SK-N-SH treated with all-trans-retinoic acid at 6 μM for 48 hours (cell line): ENCODE results near the gene RAP1GAP.

Experiments used
- ATAC-seq: fragments of 200-7000 bp; cut with Tn5 transposase; 3 replicates; pipeline ENCODE4 v1.9.1; 2020; ENCODE audit warnings: mild to moderate bottlenecking, moderate library complexity
- ARNTL ChIP-seq: fragments of 450-650 bp; formaldehyde crosslinking; IDR thresholded peaks from 2 replicates; pipeline ENCODE4 v1.5.0; 2020; ENCODE audit warnings: low read depth, mild to moderate bottlenecking, moderate library complexity, borderline replicate concordance
- BACH2 ChIP-seq: fragments of 250-450 bp; sonication (Bioruptor Pico); IDR thresholded peaks from 2 replicates; pipeline ENCODE4 v1.9.0; 2021; ENCODE audit warnings: mild to moderate bottlenecking, borderline replicate concordance
- CSDC2 ChIP-seq: fragments of 250-450 bp; sonication (Bioruptor Pico); IDR thresholded peaks from 2 replicates; pipeline ENCODE4 v1.5.0; 2020; ENCODE audit warnings: mild to moderate bottlenecking, moderate library complexity
- ESRRG ChIP-seq: fragments of 250-450 bp; sonication (Bioruptor Pico); IDR thresholded peaks from 2 replicates; pipeline ENCODE4 v1.6.1; 2021; ENCODE audit warnings: mild to moderate bottlenecking
- GLIS3 ChIP-seq: fragments of 250-450 bp; sonication (Bioruptor Pico); IDR thresholded peaks from 2 replicates; pipeline ENCODE4 v1.5.0; 2020; ENCODE audit warnings: mild to moderate bottlenecking, moderate library complexity
- ISL1 ChIP-seq: fragments of 250-450 bp; sonication (Bioruptor Pico); IDR thresholded peaks from 2 replicates; pipeline ENCODE4 v2.1.2; 2022; ENCODE audit warnings: mild to moderate bottlenecking, moderate library complexity
- OSR1 ChIP-seq: fragments of 250-450 bp; sonication (Bioruptor Pico); IDR thresholded peaks from 2 replicates; pipeline ENCODE4 v1.8.0; 2022; ENCODE audit warnings: moderate library complexity, mild to moderate bottlenecking, inconsistent platforms
- PPARA ChIP-seq: fragments of 250-450 bp; sonication (Bioruptor Pico); IDR thresholded peaks from 2 replicates; pipeline ENCODE4 v1.5.0; 2020; ENCODE audit warnings: mild to moderate bottlenecking, borderline replicate concordance
- RARB ChIP-seq: fragments of 250-450 bp; sonication (Bioruptor Pico); IDR thresholded peaks from 2 replicates; pipeline ENCODE4 v1.8.0; 2021; ENCODE audit warnings: mild to moderate bottlenecking, moderate library complexity
- SNAI2 ChIP-seq: fragments of 250-450 bp; sonication (Bioruptor Pico); IDR thresholded peaks from 2 replicates; pipeline ENCODE4 v1.5.0; 2020; ENCODE audit warnings: mild to moderate bottlenecking, moderate library complexity
- TCF4 ChIP-seq: fragments of 250-450 bp; sonication (Bioruptor Pico); IDR thresholded peaks from 2 replicates; pipeline ENCODE4 v1.8.0; 2021; ENCODE audit warnings: mild to moderate bottlenecking, moderate library complexity, borderline replicate concordance
- TOX ChIP-seq: fragments of 250-450 bp; sonication (Bioruptor Pico); IDR thresholded peaks from 2 replicates; pipeline ENCODE4 v1.8.0; 2021; ENCODE audit warnings: mild to moderate bottlenecking, moderate library complexity, borderline replicate concordance
- ZC3H10 ChIP-seq: fragments of 250-450 bp; sonication (Bioruptor Pico); IDR thresholded peaks from 2 replicates; pipeline ENCODE4 v1.5.1; 2021; ENCODE audit warnings: mild to moderate bottlenecking, moderate library complexity
- ZFP3 ChIP-seq: fragments of 250-450 bp; sonication (Bioruptor Pico); IDR thresholded peaks from 2 replicates; pipeline ENCODE4 v1.5.0; 2020; ENCODE audit warnings: mild to moderate bottlenecking, moderate library complexity
- ZFP30 ChIP-seq: fragments of 450-650 bp; formaldehyde crosslinking; IDR thresholded peaks from 2 replicates; pipeline ENCODE4 v1.5.0; 2022; ENCODE audit warnings: mild to moderate bottlenecking, moderate library complexity
- ZNF565 ChIP-seq: fragments of 450-650 bp; formaldehyde crosslinking; conservative IDR thresholded peaks from 2 replicates; pipeline ENCODE4 v1.5.0; 2020; ENCODE audit warnings: low read depth, mild to moderate bottlenecking, moderate library complexity
- ZNF8 ChIP-seq: fragments of 450-650 bp; formaldehyde crosslinking; IDR thresholded peaks from 2 replicates; pipeline ENCODE4 v1.5.0; 2020; ENCODE audit warnings: mild to moderate bottlenecking, moderate library complexity
- TF ChIP-seq, protein P1 (sequence below): fragments of 250-450 bp; sonication (Bioruptor Pico); IDR thresholded peaks from 2 replicates; pipeline ENCODE4 v1.5.0; 2020; ENCODE audit warnings: mild to moderate bottlenecking, moderate library complexity
- TF ChIP-seq, protein P2 (sequence below): fragments of 250-450 bp; sonication (Bioruptor Pico); IDR thresholded peaks from 2 replicates; pipeline ENCODE4 v1.5.1; 2021; ENCODE audit warnings: mild to moderate bottlenecking, moderate library complexity
- TF ChIP-seq, protein P3 (sequence below): fragments of 250-450 bp; sonication (Bioruptor Pico); IDR thresholded peaks from 2 replicates; pipeline ENCODE4 v1.8.0; 2021; ENCODE audit warnings: low read depth, mild to moderate bottlenecking, moderate library complexity, borderline replicate concordance
- TF ChIP-seq, protein P4 (sequence below): fragments of 250-450 bp; sonication (Bioruptor Pico); IDR thresholded peaks from 2 replicates; pipeline ENCODE4 v1.5.1; 2020; ENCODE audit warnings: low read depth, mild to moderate bottlenecking, moderate library complexity

Gene RAP1GAP

DNA sequence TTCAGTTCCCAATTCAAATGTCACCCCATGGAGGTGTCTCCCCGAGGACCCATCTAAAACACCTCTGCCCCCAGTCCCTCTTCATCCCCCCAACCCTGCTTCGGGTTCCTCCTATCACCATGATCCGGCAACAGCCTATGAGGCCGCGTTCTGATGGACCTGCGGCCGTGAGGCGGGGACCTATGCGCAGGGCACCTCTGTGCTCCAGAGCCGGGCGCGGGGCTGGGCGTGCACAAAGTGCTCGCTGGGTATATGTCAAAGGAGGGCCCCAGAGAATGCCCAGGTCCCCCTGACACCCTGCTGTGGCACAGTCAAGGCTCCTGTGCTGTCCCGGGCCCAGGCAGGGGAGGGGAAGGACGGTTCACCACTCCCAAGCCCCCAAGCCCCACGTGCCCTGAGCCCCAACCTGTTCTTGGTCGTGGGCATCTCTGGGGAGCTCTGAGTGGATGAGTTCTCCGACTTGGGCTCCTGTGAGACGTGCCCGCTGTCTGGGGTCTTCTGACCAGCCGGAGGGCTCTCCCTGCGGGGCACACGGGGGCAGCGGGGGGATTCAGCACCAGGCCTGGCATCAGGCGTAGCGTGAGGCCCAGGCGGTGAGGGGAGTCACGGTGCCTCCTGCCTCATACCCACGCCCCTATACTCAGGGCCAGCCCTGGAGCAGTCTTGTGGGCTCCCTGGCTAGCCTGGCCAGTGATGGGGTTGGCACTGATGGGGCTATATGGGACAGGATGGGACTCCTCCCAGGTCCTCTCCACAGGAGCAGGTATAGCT, 67.7 kb downstream of the RAP1GAP start:
- ATAC-seq: no peak

DNA sequence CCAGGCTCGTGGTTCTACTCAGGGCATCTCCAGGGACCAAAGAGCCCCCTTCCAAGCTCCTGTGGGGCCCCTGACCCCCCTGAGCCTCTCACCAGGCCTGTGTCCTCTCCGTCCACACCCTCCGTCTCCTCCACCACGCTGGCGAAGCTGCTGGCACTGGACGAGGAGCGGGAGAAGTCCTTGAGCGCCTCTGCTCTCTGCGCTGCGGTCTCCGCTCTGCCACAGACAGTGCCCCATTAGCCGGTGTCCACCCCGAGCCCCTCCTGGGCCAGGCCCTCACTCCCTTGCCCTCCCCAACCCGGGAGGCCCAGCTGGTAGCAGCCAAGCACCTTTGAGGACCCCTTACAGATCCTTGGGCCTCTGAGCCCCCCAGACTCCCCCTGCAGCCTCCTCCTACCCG, 69.8 kb downstream of the RAP1GAP start:
- TF ChIP-seq PPARA (CRISPR knock-in tag) (no peak), ZFP30 (CRISPR knock-in tag) (no peak), ARNTL (CRISPR knock-in tag) (no peak), ZNF8 (CRISPR knock-in tag) (no peak), BACH2 (no peak), ESRRG (no peak), TOX (no peak), RARB (CRISPR knock-in tag) (no peak), ISL1 (CRISPR knock-in tag) (no peak), SNAI2 (CRISPR knock-in tag) (no peak), ZFP3 (CRISPR knock-in tag) (no peak), TCF4 (no peak), ZNF565 (no peak), ZC3H10 (no peak)
- TF ChIP-seq, protein P1, sequence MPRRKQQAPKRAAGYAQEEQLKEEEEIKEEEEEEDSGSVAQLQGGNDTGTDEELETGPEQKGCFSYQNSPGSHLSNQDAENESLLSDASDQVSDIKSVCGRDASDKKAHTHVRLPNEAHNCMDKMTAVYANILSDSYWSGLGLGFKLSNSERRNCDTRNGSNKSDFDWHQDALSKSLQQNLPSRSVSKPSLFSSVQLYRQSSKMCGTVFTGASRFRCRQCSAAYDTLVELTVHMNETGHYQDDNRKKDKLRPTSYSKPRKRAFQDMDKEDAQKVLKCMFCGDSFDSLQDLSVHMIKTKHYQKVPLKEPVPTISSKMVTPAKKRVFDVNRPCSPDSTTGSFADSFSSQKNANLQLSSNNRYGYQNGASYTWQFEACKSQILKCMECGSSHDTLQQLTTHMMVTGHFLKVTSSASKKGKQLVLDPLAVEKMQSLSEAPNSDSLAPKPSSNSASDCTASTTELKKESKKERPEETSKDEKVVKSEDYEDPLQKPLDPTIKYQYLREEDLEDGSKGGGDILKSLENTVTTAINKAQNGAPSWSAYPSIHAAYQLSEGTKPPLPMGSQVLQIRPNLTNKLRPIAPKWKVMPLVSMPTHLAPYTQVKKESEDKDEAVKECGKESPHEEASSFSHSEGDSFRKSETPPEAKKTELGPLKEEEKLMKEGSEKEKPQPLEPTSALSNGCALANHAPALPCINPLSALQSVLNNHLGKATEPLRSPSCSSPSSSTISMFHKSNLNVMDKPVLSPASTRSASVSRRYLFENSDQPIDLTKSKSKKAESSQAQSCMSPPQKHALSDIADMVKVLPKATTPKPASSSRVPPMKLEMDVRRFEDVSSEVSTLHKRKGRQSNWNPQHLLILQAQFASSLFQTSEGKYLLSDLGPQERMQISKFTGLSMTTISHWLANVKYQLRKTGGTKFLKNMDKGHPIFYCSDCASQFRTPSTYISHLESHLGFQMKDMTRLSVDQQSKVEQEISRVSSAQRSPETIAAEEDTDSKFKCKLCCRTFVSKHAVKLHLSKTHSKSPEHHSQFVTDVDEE: no peak
- TF ChIP-seq, protein P2, sequence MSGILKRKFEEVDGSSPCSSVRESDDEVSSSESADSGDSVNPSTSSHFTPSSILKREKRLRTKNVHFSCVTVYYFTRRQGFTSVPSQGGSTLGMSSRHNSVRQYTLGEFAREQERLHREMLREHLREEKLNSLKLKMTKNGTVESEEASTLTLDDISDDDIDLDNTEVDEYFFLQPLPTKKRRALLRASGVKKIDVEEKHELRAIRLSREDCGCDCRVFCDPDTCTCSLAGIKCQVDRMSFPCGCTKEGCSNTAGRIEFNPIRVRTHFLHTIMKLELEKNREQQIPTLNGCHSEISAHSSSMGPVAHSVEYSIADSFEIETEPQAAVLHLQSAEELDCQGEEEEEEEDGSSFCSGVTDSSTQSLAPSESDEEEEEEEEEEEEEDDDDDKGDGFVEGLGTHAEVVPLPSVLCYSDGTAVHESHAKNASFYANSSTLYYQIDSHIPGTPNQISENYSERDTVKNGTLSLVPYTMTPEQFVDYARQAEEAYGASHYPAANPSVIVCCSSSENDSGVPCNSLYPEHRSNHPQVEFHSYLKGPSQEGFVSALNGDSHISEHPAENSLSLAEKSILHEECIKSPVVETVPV (CRISPR knock-in tag): no peak
- TF ChIP-seq, protein P3, sequence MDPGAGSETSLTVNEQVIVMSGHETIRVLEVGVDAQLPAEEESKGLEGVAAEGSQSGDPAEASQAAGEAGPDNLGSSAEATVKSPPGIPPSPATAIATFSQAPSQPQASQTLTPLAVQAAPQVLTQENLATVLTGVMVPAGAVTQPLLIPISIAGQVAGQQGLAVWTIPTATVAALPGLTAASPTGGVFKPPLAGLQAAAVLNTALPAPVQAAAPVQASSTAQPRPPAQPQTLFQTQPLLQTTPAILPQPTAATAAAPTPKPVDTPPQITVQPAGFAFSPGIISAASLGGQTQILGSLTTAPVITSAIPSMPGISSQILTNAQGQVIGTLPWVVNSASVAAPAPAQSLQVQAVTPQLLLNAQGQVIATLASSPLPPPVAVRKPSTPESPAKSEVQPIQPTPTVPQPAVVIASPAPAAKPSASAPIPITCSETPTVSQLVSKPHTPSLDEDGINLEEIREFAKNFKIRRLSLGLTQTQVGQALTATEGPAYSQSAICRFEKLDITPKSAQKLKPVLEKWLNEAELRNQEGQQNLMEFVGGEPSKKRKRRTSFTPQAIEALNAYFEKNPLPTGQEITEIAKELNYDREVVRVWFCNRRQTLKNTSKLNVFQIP (CRISPR knock-in tag): no peak
- TF ChIP-seq, protein P4, sequence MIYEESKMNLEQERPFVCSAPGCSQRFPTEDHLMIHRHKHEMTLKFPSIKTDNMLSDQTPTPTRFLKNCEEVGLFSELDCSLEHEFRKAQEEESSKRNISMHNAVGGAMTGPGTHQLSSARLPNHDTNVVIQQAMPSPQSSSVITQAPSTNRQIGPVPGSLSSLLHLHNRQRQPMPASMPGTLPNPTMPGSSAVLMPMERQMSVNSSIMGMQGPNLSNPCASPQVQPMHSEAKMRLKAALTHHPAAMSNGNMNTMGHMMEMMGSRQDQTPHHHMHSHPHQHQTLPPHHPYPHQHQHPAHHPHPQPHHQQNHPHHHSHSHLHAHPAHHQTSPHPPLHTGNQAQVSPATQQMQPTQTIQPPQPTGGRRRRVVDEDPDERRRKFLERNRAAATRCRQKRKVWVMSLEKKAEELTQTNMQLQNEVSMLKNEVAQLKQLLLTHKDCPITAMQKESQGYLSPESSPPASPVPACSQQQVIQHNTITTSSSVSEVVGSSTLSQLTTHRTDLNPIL (CRISPR knock-in tag): no peak
- TF ChIP-seq, all 23 proteins: peak for 0

More for the DNA sequence above, 67.7 kb downstream of the RAP1GAP start:
- no peak for TF ChIP-seq TOX
- TF ChIP-seq GLIS3 (CRISPR knock-in tag): no peak
- no peak for TF ChIP-seq CSDC2
- no peak for TF ChIP-seq PPARA (CRISPR knock-in tag)
- TF ChIP-seq ZFP30 (CRISPR knock-in tag): no peak
- TF ChIP-seq ZFP3 (CRISPR knock-in tag): no peak
- no peak for TF ChIP-seq BACH2
- TF ChIP-seq ZNF8 (CRISPR knock-in tag): no peak
- TF ChIP-seq, protein P1: no peak
- no peak for TF ChIP-seq ZC3H10
- TF ChIP-seq, protein P2 (CRISPR knock-in tag): no peak
- TF ChIP-seq RARB (CRISPR knock-in tag): no peak
- TF ChIP-seq OSR1: no peak
- no peak for TF ChIP-seq ZNF565
- TF ChIP-seq, protein P4 (CRISPR knock-in tag): no peak
- TF ChIP-seq ARNTL (CRISPR knock-in tag): no peak
- TF ChIP-seq ISL1 (CRISPR knock-in tag): no peak

More for the DNA sequence above, 69.8 kb downstream of the RAP1GAP start:
- no peak for ATAC-seq
